NCI-H82 (cell line): ENCODE results near the gene GAB2.
"Not testable (repeated sequence)": the region's sequence is repeated elsewhere in the genome, so short reads cannot be mapped to it uniquely, and the experiment has no call there.

ENCODE experiments used
- DNase-seq: peaks from one replicate; lab custom pipeline; 2025; lab: John Stamatoyannopoulos, UW

Gene GAB2

DNA sequence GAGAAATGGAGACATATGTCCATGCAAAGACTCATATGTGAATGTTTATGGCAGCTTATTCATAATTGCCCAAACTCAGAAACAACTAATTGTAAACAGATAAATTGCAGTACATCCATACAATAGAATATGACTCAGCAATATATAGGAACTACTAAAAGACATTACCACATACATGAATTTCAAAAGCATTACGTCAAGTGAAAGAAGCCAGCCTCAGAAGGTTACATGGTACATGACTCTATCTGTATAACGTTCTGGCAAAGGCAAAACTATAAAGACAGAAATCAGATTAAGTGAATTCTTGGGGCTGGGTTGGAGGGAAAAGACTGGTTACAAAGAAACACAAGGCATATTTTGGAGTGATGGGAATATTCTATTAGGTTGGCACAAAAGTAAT, 236.4 kb downstream of the GAB2 start:
- no peak for DNase-seq

GRCh38 chr11:78180751-78181150, 236.9 kb downstream of the GAB2 start:
- peak; percentile 27 for DNase-seq

DNA sequence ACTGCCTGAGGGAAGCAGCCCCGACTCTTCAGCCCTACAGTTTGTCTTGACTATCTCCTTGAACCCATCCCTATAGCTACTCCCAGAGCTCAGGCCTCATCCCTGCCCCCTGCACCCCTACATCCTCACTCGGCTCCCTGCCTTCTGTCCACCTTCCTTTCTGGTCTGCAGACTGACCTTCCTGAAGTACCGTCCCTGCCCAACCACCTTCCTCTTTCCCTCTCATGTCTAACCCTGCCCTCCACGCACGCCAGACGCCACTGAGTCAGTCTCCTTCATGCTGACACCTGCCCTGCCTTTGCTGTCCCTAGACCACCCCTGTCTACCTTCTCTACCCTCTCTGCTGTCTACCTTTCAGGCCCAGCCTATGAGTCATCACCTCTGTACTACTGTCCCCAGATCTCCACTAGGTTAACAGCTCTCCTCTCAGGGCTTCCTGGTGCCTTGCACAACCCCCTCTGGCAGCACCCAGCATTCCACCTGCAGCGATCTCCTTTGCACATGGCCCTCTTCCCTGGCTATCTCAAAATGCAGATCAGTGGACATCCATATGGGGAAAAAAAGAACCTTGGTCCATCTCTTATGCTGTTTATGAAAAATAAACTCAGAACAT, 238.1 kb downstream of the GAB2 start:
- DNase-seq = no peak

GRCh38 chr11:78177216-78177615, 240.4 kb downstream of the GAB2 start:
- no peak for DNase-seq

DNA sequence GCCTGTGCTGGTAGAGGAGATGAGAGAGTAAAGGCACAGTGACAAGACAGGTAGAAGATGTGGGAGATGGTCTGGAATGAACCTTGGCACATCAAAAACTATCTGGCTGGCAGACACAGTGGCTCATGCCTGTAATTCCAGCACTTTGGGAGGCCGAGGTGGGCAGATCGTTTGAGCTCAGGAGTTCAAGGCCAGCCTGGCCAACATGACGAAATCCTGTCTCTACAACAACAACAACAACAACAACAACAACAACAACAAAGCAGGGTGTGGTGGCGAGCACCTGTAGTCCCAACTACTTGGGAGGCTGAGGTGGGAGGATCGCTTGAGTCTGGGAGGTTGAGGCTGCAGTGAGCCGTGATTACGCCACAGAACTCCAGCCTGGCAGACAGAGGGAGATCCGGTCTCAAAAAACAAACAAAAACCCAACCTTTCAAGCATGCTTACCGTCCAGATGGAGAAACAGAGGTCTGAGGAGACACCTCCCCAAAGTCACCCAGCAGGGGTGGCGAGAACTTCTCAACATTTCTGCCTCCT, 240.9 kb downstream of the GAB2 start:
- no peak for DNase-seq

GRCh38 chr11:78175862-78176261, 241.8 kb downstream of the GAB2 start:
- not testable (repeated sequence) for DNase-seq

GRCh38 chr11:78171951-78172350, 245.7 kb downstream of the GAB2 start:
- no peak for DNase-seq

- no peak for DNase-seq
Measured at GRCh38 chr11:78170874-78171549, 246.6 kb downstream of the GAB2 start.

GRCh38 chr11:78170413-78170812, 247.2 kb downstream of the GAB2 start:
- no peak for DNase-seq

DNA sequence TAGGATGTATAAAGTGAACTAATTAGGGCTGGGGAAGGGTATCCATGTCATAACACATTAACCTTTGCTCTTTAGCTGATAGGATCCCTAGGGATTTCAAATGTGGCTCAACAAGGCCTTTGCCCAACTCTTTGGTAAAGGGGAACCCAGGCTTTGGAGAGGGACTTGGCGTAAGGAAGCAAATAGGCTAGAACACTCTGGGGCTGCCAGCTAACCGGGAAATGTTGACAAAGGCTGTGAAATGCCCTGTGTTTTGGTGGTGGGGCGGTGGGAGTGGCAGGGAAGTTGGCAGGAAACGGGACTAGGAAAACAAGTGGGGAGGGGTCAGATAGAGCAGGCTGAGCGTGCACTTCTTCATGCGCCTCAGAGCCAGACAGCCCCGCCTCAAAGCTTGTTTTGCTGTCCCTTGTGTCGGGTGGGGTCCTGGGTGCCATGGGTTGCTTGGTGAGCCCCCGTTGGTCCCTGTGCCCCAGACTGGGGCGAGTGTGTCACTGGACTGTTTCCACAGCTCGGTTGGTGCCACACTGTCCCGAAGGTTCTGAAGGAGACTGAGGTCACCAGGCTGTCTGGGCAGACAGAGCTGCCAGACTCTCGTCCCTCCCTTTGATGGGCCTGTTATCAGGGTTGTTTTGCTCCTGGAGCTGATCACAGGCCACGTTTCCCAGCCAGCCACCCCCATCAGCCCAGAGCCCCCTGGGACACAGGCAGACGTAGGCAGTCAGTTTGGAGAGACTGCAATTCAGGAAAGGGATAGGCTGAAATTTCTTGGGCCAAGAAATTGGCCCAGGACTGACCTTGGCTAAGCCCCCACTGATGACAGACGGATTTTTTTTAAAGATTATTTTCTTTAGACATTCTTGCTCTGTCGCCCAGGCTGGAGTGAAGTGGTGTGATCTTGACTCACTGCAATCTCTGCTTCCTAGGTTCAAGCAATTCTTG, 248.8 kb downstream of the GAB2 start:
- DNase-seq = no peak

DNA sequence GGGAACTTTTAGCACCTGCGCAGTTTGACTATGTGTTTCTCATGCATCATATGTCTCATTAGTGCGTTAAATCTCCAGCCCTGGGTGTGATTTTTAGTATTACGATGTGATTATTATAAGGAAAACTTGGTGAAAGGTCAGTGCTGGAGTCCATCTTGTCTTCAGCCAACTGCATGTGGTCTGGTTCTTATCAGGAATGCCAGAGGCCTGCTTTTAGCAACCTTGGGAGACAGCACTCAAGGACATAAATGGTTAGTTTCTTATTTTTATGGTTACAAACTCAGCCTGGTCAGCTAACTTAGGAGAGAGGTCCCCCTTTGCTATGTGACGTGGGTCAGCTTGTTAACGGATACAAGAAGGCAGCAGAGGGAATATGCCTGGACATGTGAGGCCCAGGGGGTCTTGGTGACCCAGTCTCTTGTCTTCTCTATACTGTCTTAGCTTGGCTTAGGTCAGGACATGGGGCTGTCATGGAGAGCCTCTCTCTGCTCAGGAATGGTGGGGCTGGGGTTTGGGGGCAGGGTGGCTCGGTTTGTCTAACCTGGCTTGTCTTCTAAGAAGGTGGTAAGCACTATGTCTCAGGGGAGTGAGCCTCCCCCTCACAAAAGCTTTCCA, 250.7 kb downstream of the GAB2 start:
- DNase-seq = no peak
